Measurements from ENCODE around the gene ZNF497.

DNA sequence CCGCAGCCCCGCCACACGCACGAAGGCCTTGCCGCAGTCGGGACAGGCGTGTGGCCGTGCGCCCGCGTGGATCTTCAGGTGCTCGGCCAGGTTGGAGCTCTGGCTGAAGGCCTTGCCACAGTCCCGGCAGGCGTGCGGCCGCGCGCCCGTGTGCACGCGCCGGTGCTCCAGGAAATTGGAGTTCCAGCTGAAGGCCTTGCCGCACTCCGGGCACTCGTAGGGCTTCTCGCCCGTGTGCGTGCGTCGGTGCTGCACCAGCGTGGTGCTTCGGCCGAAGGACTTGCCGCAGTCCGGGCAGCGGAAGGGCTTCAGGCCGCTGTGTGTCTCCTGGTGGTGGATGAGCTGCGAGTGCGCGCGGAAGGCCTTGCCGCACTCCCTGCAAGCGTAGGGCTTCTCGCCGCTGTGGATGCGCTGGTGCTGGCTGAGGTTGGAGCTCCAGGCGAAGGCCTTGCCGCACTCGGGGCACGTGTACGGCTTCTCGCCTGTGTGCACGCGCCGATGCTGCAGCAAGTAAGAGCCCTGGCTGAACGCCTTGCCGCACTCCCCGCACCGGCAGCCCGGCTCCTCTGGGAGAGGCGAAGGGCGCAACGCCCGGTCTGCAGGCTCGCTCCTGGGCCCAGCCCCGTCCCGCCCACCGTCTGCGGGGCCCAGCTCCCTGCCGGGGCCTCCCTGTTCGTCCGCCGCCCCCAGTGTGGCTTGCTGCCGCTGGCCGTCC, 5.6 kb downstream of the ZNF497 start:
- TF ChIP-seq RAD21 (IDR thresholded peaks at IDR 0.05) (no peak), YY1 (IDR thresholded peaks at IDR 0.05) (no peak), CTCF (IDR thresholded peaks at IDR 0.05; ENCODE audit: low read depth, low read length, missing input control) (no peak), EGR1 (IDR thresholded peaks at IDR 0.05; ENCODE audit: low read depth in 2 of 2) (no peak), JUND (IDR thresholded peaks at IDR 0.05) (no peak), SP1 (IDR thresholded peaks at IDR 0.05) (no peak), FOXA2 (IDR thresholded peaks at IDR 0.05) (no peak)
- TF ChIP-seq, protein P1, sequence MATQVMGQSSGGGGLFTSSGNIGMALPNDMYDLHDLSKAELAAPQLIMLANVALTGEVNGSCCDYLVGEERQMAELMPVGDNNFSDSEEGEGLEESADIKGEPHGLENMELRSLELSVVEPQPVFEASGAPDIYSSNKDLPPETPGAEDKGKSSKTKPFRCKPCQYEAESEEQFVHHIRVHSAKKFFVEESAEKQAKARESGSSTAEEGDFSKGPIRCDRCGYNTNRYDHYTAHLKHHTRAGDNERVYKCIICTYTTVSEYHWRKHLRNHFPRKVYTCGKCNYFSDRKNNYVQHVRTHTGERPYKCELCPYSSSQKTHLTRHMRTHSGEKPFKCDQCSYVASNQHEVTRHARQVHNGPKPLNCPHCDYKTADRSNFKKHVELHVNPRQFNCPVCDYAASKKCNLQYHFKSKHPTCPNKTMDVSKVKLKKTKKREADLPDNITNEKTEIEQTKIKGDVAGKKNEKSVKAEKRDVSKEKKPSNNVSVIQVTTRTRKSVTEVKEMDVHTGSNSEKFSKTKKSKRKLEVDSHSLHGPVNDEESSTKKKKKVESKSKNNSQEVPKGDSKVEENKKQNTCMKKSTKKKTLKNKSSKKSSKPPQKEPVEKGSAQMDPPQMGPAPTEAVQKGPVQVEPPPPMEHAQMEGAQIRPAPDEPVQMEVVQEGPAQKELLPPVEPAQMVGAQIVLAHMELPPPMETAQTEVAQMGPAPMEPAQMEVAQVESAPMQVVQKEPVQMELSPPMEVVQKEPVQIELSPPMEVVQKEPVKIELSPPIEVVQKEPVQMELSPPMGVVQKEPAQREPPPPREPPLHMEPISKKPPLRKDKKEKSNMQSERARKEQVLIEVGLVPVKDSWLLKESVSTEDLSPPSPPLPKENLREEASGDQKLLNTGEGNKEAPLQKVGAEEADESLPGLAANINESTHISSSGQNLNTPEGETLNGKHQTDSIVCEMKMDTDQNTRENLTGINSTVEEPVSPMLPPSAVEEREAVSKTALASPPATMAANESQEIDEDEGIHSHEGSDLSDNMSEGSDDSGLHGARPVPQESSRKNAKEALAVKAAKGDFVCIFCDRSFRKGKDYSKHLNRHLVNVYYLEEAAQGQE (IDR thresholded peaks at IDR 0.05), result no peak
- TF ChIP-seq, protein P2, sequence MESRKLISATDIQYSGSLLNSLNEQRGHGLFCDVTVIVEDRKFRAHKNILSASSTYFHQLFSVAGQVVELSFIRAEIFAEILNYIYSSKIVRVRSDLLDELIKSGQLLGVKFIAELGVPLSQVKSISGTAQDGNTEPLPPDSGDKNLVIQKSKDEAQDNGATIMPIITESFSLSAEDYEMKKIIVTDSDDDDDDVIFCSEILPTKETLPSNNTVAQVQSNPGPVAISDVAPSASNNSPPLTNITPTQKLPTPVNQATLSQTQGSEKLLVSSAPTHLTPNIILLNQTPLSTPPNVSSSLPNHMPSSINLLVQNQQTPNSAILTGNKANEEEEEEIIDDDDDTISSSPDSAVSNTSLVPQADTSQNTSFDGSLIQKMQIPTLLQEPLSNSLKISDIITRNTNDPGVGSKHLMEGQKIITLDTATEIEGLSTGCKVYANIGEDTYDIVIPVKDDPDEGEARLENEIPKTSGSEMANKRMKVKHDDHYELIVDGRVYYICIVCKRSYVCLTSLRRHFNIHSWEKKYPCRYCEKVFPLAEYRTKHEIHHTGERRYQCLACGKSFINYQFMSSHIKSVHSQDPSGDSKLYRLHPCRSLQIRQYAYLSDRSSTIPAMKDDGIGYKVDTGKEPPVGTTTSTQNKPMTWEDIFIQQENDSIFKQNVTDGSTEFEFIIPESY (IDR thresholded peaks at IDR 0.05), result no peak

Measured in liver (tissue), 3 donors.